Retinal pigment epithelial cell (primary cell): ENCODE data around the gene C5orf63.

Source experiments
- DNase-seq: peaks from one replicate; pipeline ENCODE4 v3.0.0-alpha.2; 2010; ENCODE audit warnings: low read depth
- H3K4me3 ChIP-seq: 2 replicates; pipeline ENCODE4 v1.5.1; 2011; ENCODE audit warnings: mild to moderate bottlenecking, low read length, control low read depth, moderate library complexity
- TF ChIP-seq, protein P1 (sequence below): conservative IDR thresholded peaks from 2 replicates; pipeline ENCODE4 v1.5.1; 2011; ENCODE audit warnings: low read depth, low read length, control low read depth, inconsistent platforms

Gene C5orf63

DNA sequence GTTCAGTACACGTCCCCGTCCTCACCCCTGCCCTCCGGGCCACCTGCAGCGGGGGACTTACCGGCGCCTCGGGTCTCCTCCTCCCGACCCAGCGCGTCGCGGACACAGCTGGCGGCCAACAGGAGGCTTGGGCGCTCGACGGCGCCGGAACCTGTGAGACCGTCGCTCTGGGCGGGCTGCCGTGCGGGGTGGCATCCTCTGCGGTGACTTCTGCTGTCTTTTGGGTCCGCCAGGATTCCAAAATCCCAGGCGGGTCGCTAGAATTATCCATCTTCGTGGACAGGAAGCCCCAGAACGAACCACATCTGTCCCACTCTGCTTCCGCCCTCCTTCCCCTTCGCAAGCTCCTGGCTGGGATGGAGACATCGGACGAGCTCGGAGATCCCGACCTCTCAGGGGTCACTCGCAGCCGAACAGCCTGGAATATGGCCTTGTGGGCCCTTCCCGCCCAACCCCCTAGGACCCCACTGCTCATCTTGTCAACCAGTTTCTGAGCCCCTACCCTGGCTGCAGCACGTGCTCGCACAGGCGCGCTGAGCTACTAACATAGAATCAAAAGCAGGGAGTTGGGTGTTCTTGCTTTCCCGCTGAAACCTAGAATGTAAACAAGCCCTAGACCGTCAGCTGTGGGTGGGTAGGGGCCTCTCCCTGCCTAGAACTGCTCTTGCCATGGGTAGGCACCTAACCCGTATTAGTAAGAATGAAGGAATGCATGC is 42.0 kb downstream of the C5orf63 start:
- no peak for DNase-seq
- TF ChIP-seq, protein P1, sequence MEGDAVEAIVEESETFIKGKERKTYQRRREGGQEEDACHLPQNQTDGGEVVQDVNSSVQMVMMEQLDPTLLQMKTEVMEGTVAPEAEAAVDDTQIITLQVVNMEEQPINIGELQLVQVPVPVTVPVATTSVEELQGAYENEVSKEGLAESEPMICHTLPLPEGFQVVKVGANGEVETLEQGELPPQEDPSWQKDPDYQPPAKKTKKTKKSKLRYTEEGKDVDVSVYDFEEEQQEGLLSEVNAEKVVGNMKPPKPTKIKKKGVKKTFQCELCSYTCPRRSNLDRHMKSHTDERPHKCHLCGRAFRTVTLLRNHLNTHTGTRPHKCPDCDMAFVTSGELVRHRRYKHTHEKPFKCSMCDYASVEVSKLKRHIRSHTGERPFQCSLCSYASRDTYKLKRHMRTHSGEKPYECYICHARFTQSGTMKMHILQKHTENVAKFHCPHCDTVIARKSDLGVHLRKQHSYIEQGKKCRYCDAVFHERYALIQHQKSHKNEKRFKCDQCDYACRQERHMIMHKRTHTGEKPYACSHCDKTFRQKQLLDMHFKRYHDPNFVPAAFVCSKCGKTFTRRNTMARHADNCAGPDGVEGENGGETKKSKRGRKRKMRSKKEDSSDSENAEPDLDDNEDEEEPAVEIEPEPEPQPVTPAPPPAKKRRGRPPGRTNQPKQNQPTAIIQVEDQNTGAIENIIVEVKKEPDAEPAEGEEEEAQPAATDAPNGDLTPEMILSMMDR = no peak
- H3K4me3 ChIP-seq = peak overlapping the region; percentile 69

DNA sequence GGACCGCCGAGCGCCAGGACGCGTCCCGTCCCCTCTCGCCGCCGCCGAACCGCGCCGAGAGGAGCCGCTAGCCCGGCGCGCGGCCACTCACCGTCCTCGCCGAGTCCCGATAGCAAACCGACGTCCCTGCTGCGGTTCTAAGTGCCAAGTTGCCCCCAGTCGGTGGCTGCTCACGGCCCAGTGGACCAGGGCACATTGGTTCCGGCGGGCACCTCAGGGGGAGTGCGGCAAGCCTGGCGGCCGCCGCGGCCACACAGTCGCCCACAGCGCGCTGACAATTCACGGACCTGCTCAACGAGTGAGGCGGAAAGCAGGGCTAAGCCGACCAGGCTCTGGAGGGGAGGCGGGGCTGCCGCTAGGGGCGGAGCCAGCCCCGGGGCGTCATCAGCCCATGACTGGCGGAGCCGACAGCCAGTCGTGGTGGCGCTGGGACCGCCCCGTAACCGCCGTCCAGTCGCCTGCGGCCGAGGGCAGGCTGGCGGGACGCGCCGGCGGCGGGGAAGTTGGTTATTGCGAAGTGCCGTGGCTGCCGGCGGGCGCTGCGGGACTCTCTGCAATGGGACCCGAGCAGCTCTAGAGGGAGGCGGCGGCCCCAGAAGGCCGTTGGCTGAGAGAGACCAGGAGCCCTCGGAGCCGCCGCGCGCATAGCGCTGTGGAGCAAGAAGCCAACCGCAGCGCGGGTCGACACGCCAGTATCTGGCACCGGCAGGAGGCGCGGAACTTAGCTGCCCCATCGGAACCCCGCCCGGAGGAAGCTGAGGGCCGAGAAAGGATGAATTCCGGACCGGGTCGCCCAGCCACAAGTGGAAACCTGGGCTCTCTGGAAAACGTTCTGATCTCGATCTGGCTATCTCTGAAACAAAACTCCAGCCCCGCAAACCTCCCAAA is 42.8 kb downstream of the C5orf63 start, which contains the start of gene MARCHF3:
TSS of gene MARCHF3 (minus strand) at position 300 of the 888 bp plus-strand sequence. CDS start 112,387 bp downstream, outside the sequence.
- DNase-seq = peak; percentile 82
- TF ChIP-seq, protein P1 = peak; percentile 22
- peak within 1 kb of the TSS; percentile 77 for H3K4me3 ChIP-seq

DNA sequence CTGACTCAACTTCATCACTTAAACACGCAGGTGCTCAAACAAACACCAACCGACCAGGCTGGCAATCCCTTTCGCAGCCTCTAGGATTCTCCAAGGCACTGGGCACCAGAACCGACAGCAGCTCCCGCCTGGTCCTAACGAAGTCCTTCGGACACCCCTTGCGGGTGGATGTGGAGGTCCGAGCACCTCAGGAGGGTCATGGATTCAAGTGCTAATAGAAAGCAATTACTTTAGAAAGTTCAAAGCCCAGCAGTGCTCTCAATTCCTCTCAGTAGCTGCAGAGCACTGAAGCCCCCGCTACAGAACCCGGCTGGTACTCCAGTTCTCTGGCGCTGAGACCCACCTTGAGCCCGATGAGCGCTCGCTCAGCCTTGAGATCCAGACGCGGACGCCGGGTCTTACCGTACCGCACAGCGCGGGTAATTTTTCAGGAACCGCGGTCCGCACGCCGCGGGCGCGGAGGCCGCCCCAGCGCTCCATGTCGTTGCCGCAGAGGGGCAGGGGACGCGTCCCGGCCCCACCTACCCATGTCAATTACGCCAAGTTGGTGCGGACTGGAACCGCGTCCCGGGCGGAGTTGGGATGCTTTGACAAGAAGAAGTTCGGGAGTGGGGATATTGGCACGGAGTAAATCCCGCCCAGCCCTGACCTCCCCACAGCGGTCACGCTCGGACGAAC is 43.6 kb downstream of the C5orf63 start:
- DNase-seq = no peak
- peak overlapping the region; percentile 77 for H3K4me3 ChIP-seq
- TF ChIP-seq, protein P1 = peak; percentile 53

DNA sequence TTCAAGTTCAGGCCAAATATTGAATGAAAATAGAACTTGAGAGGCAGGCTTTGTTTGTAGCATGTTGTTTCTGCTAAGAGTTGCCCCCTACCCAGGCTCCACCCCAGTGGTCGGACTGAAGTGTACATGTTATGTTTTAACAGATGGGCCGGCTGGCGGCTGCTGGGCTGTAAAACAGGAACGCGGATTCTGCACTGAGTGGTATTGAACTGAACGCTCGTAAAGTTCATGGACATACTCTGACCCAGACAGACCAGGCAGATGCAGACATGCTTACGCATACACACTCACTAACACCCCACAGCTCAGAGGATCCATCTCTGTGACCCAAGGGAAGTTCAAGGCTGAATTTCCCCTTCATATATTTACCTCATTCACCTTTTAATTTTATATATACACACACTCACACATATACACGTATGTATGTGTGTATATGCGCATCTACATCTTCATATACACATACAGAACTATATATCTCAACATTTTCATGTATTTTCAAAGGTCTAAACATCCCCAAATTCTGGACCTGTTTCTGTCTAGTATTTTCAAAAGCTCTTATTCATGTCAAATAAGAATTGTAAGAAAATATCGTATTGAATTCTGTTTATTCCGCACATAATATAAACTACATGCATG is 44.4 kb downstream of the C5orf63 start:
- TF ChIP-seq, protein P1 = no peak
- DNase-seq = no peak
- no peak overlapping the region for H3K4me3 ChIP-seq

DNA sequence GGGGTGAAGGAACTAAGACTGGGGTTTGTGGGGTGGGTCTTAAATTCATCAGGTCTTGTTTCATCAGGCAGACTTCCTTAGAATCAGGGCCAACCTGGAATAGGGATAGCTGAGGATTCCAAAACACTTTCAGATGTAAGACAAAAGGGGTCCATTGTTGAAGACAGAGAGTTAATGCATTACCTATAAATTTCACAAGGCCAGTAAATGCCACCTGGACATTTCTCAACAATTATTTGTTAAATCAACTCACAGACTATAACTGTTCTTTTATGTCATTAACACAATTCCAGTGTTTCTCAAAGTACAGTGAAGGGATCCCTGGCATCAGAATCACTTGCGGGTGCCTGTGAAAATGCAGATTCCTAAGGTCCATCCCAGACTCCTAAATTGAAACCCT is 45.8 kb downstream of the C5orf63 start:
- DNase-seq = no peak
- TF ChIP-seq, protein P1 = no peak
- no peak overlapping the region for H3K4me3 ChIP-seq

DNA sequence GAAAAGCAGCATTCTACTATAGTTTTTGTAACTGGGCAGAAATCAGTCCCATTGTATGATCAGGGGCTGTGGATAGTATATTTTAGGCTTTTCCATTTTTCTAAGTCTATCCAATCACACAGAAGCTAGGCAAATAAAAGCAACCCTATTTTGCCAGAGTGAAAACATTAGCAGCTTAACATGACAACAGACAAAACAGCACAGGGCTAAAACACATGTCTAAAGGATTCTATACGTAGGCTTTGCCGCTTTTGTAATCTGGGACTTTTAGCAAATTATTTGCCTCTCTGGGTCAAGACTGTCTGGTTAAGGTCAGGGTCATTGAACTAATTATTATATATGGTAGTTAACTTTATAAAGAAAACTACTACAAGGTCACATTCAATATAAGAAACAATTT is 47.1 kb downstream of the C5orf63 start:
- no peak for DNase-seq
- TF ChIP-seq, protein P1 = no peak
- H3K4me3 ChIP-seq = no peak overlapping the region
